ENCODE data around the gene FBXL14.

Gene FBXL14

DNA sequence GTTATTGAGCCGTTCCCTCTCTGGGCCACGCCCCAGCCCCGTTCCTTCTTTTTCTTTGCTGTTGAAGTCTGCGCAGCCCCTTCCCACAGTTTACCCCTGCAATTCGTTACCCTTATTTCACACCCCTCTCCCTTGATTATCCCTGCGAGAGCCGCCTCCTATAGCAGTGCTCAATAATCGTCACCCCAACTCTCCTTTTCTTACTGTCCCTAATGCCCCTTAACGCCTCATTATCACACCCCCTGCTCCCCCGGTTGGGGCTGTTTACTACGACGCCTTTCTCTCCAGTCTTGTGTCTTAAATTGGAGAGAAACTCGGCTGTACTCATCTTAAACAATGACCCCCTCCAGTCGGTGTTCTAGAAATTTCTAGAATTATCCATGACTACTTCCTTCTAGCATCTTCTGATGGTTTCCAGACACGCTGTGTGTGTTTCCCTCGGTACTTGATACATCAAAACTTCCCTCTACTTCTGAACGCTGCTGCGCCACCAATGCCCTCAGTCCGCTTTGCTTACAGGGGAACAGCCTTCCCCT, 713 bp upstream of the FBXL14 start:
- FAIRE-seq (peak; percentile 36), DNase-seq (ENCODE audit: extremely low spot score, insufficient read length, low read depth) (no peak)

DNA sequence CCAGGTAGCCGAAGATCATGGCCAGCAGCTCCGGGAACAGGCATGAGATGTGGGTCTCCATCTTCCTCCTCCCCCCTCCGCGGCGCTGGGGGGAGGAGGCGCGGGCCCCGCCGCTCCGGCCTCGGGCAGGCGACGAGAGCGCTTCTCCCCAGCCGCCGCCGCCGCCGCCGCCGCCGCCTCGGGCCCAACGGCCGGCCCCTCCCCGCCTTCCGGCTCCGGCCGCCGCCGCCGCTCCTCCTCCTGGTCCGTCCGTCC, 448 bp downstream of the FBXL14 start:
- FAIRE-seq (no peak), DNase-seq (ENCODE audit: extremely low spot score, insufficient read length, low read depth) (no peak)

- DNase-seq (ENCODE audit: extremely low spot score, insufficient read length, low read depth) (no peak), FAIRE-seq (no peak)
These were observed 991 bp downstream of the FBXL14 start for GRCh38 chr12:1593174-1594005.

GRCh38 chr12:1592444-1593173, 1.8 kb downstream of the FBXL14 start:
- peak; percentile 87 for FAIRE-seq
- DNase-seq (ENCODE audit: extremely low spot score, insufficient read length, low read depth) = no peak

DNA sequence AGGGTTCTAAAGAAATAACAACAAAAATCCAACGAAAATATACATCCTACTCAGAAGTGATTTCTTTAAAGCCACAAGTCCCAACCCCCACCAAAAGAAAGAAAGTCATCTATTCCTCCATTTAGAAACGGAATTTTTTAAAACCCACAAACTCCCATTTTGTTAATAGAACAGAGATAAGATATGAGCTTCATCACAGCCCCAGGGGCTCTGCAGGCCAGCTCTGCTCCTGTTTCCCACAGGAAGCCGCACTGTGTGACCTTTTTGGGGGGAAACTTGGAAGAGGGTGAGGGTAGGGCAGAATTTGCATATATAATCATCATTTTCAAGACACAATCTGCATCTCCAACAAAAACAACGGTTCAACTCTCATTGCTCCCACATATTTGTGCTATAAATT, 2.8 kb downstream of the FBXL14 start:
- FAIRE-seq (no peak), DNase-seq (ENCODE audit: extremely low spot score, insufficient read length, low read depth) (no peak)

DNA sequence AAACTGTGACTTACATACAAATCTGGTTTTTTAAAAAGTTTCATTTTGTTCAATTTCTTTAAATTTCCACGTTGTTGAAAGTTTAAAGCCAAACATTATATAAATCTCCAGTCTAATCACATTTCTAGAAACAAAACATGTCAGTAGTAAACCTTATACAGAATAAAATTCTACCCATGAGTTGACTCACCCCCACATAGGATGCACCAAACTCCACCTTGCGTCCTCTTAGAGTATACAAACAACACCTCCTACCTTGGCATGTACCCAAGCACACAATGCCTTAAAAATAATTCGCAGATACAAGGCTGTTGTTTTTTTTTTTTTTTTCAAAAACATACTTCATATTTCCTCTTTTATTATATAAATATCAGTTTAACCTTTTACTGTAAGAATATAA, 3.3 kb downstream of the FBXL14 start:
- DNase-seq (ENCODE audit: extremely low spot score, insufficient read length, low read depth) = no peak
- no peak for FAIRE-seq

DNA sequence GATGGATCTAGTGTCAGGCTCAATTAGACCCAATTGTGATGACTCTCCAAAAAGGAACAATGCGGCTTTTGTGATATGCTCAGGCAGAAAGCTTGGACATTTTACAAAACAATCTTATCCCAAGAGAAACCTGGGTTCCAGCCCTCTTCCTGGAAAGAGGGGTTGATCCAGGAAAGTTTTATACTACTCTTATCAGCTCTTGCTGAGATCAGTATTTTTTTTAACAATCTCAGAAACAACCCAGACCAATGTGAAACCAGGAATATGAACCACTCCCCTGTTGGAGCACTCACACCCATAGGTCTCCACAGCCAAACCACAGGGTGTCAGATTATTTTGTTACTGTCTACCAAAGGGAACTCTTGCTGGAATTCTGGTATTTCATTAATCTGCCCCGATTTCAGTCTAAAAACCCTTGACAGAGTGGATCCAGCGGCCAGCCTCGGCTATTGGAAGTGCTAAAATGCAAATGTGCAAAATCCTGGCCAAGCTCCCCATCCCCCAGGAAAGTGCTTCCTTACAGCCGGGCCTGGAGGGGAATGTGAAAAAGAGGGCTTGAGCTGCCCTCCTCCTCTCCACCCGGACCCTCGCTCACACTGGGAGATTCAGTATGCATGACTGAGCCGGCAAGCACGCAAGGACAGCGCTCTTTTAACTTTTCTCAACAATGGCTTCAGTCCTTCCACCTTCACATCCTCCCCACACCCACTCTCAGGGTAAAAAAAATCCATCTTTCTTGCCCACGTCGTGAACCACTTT, 4.0 kb downstream of the FBXL14 start:
- FAIRE-seq = no peak
- DNase-seq (ENCODE audit: extremely low spot score, insufficient read length, low read depth) = no peak

- DNase-seq (ENCODE audit: extremely low spot score, insufficient read length, low read depth) = no peak
- FAIRE-seq = no peak
These were observed 5.8 kb downstream of the FBXL14 start for GRCh38 chr12:1588575-1588947.

GRCh38 chr12:1587927-1588574, 6.3 kb downstream of the FBXL14 start:
- DNase-seq (ENCODE audit: extremely low spot score, insufficient read length, low read depth) (no peak), FAIRE-seq (no peak)

- DNase-seq (ENCODE audit: extremely low spot score, insufficient read length, low read depth) (no peak), FAIRE-seq (no peak)
These were observed 10.1 kb downstream of the FBXL14 start for GRCh38 chr12:1584326-1584725.

- peak; percentile 91 for FAIRE-seq
- DNase-seq (ENCODE audit: extremely low spot score, insufficient read length, low read depth) = peak; percentile 60
These were observed 10.8 kb downstream of the FBXL14 start for GRCh38 chr12:1583421-1584078.

GRCh38 chr12:1582709-1583050, 11.7 kb downstream of the FBXL14 start:
- FAIRE-seq (no peak), DNase-seq (ENCODE audit: extremely low spot score, insufficient read length, low read depth) (no peak)

- FAIRE-seq = no peak
- no peak for DNase-seq (ENCODE audit: extremely low spot score, insufficient read length, low read depth)
These were observed 12.2 kb downstream of the FBXL14 start for GRCh38 chr12:1581973-1582708.

DNA sequence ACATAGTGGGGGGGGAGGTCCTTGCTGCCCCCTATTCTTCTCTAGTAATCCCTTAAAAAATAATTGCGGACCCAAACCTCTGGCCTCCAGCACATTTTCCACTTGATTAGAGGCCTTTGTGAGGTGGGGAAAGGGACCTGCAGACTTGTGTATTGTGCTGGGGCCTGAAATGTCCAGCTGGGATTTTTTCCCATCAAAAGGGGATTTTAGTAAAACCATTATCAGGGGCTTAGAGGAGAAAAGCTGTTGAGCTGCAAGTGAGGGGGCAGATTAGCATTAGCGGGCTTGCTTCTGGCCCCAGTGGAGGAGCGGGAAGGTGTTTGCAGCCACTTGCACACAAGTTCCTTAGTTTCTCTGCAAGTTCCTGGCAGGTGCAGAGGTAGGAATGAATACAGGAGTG, 13.9 kb downstream of the FBXL14 start:
- no peak for DNase-seq (ENCODE audit: extremely low spot score, insufficient read length, low read depth)
- FAIRE-seq = no peak

GRCh38 chr12:1579651-1580435, 14.5 kb downstream of the FBXL14 start:
- no peak for FAIRE-seq
- no peak for DNase-seq (ENCODE audit: extremely low spot score, insufficient read length, low read depth)

DNA sequence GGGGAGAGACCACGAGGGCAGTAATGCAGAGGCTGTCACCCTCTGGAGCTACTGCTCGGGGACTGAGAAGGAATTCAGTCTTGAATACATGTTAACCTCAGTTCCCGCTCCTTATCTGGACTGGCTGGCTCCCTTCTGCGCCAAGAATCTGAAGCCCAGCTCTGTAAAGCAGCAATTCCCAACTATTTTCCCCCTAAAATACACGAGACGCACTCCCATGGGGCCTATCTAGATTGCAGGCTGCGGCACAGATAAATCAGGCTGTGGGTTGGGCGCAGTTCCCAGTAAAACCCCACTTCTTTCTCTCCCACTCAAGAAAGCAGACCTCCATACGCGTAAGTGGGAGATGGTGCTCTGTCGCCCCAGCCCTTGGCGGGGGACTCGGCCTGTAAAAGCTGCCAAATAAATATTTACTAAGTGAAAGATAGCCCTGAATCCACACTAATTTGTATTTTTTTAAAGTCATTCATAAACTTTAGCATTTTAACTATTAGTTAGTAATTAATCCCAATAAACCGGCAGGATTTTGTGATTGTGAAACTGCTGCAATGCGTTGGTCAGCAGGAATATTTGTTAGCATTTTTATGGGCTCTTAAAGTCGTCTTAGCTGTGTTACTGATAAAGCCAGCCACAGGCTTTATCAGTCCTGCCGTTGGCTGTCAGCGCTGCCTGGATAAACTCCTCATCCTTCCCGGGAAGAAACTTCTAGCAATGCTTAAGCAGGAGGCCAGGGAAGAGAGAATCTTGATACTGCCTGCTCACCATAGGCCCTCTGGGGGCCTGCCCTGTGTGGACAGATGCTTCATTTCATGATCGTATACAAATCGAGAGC, 17.8 kb downstream of the FBXL14 start:
- FAIRE-seq = no peak
- no peak for DNase-seq (ENCODE audit: extremely low spot score, insufficient read length, low read depth)
